B cell (primary cell): ENCODE data around the gene CNST. TPM values are rescaled to one million over a fixed set of nuclear protein-coding genes. Genes with fewer than 3 reads are reported as not detected.
"Not testable (repeated sequence)": the region's sequence is repeated elsewhere in the genome, so short reads cannot be mapped to it uniquely, and the experiment has no call there.

Source experiments
- ATAC-seq: fragments of 200-7000 bp; cut with Tn5 transposase; one replicate; pipeline ENCODE4 v1.10.0; 2021; ENCODE audit warnings: low read depth, mild to moderate bottlenecking, moderate number of reproducible peaks, moderate library complexity
- CTCF ChIA-PET: fragments of 350-600 bp; sonication (Branson Sonifier 250); formaldehyde crosslinking; loops from one replicate; lab custom pipeline; 2021; ENCODE audit warnings: antibody characterized with exemption, inconsistent platforms; lab: Charles Lee
- POLR2A ChIA-PET: fragments of 350-600 bp; sonication (Branson Sonifier 250); formaldehyde crosslinking; loops from one replicate; lab custom pipeline; 2021; ENCODE audit warnings: antibody characterized with exemption; lab: Charles Lee
- DNase-seq: peaks from one replicate; pipeline ENCODE4 v3.0.0; 2013
- H2AFZ ChIP-seq: 2 replicates; pipeline ENCODE4 v1.6.1; 2012; ENCODE audit warnings: mild to moderate bottlenecking, low read depth, low read length; ENCODE audit not compliant: insufficient read depth, poor library complexity, severe bottlenecking
- H3K27ac ChIP-seq, 2 donors: 1 replicate in 1 of 2; 2 replicates in 1 of 2; pipeline ENCODE4 v1.5.1; 2012 to 2013; ENCODE audit warnings: low read length in 2 of 2, mild to moderate bottlenecking in 2 of 2, moderate library complexity in 1 of 2
- H3K27me3 ChIP-seq, 4 experiments: fragments of 200-600 bp in 1 of 4; sonication (generic) in 1 of 4; replicated peaks in 1 of 4; 1 replicate in 2 of 4; 2 replicates in 2 of 4; pipeline versions ENCODE4 v1.6.1 to v1.7.0; 2013 to 2016; ENCODE audit warnings: low read length in 3 of 4, mild to moderate bottlenecking in 2 of 4, mixed read lengths in 1 of 4, moderate library complexity in 1 of 4; ENCODE audit not compliant: insufficient read depth in 4 of 4, control insufficient read depth in 3 of 4; ENCODE audit errors: control extremely low read depth in 1 of 4
- H3K36me3 ChIP-seq, 2 experiments: replicated peaks in 1 of 2; 1 replicate in 1 of 2; 2 replicates in 1 of 2; pipeline versions ENCODE4 v1.6.1 to v1.7.1; 2013; ENCODE audit warnings: low read length in 1 of 2; ENCODE audit not compliant: insufficient read depth in 2 of 2, control insufficient read depth in 1 of 2; ENCODE audit errors: control extremely low read depth in 1 of 2, extremely low read depth in 1 of 2
- H3K4me1 ChIP-seq, 2 donors: fragments of 200-600 bp in 1 of 2; sonication (generic) in 1 of 2; 1 replicate in 1 of 2; 2 replicates in 1 of 2; pipeline versions ENCODE4 v1.5.1 to v1.6.1; 2013 to 2017; ENCODE audit warnings: low read length in 2 of 2; ENCODE audit not compliant: control insufficient read depth in 2 of 2, insufficient read depth in 2 of 2
- H3K4me2 ChIP-seq: replicated peaks from 2 replicates; pipeline ENCODE3; 2012; ENCODE audit warnings: mild to moderate bottlenecking, low read depth, low read length; ENCODE audit not compliant: poor library complexity, severe bottlenecking
- H3K4me3 ChIP-seq, 5 experiments: fragments of 200-600 bp in 1 of 5; sonication (generic) in 1 of 5; 1 replicate in 3 of 5; 2 replicates in 2 of 5; pipeline versions ENCODE4 v1.5.1 to v1.7.0; 2011 to 2016; ENCODE audit warnings: low read length in 4 of 5, mild to moderate bottlenecking in 4 of 5, low read depth in 2 of 5, control low read depth in 1 of 5, moderate library complexity in 1 of 5; ENCODE audit not compliant: insufficient read depth in 1 of 5; ENCODE audit errors: control extremely low read depth in 1 of 5, extremely low read depth in 1 of 5
- H3K79me2 ChIP-seq: fragments of 200-600 bp; sonication (generic); one replicate; pipeline ENCODE4 v1.6.0; 2016; ENCODE audit warnings: low read length; ENCODE audit not compliant: control insufficient read depth, insufficient read depth
- H3K9ac ChIP-seq: fragments of 200-600 bp; sonication (generic); 2 replicates; pipeline ENCODE4 v1.6.1; 2017; ENCODE audit warnings: mild to moderate bottlenecking, low read length, moderate library complexity
- H3K9me3 ChIP-seq, 3 donors: one replicate each; pipeline versions ENCODE4 v1.6.1 to v1.7.1; 2013; ENCODE audit warnings: low read length in 2 of 3; ENCODE audit not compliant: control insufficient read depth in 2 of 3, insufficient read depth in 1 of 3; ENCODE audit errors: control extremely low read depth in 1 of 3
- H4K20me1 ChIP-seq: 2 replicates; pipeline ENCODE4 v1.6.0; 2012; ENCODE audit warnings: mild to moderate bottlenecking, low read length; ENCODE audit not compliant: insufficient read depth, control insufficient read depth, poor library complexity, severe bottlenecking
- H3K27ac Mint-ChIP-seq: one replicate; pipeline ENCODE4 v1.8.0; 2021; ENCODE audit warnings: mixed read lengths
- H3K27me3 Mint-ChIP-seq: one replicate; pipeline ENCODE4 v1.8.0; 2021; ENCODE audit warnings: mixed read lengths
- H3K4me1 Mint-ChIP-seq: one replicate; pipeline ENCODE4 v1.8.0; 2021; ENCODE audit warnings: mixed read lengths
- H3K4me3 Mint-ChIP-seq: one replicate; pipeline ENCODE4 v1.8.0; 2021; ENCODE audit warnings: mixed read lengths
- H3K9me3 Mint-ChIP-seq: one replicate; pipeline ENCODE4 v1.8.0; 2022; ENCODE audit warnings: mixed read lengths; ENCODE audit not compliant: insufficient read depth
- EZH2 ChIP-seq: IDR thresholded peaks from 2 replicates; pipeline ENCODE4 v1.6.1; 2012; ENCODE audit warnings: borderline replicate concordance, low read depth, mild to moderate bottlenecking, moderate library complexity, low read length; ENCODE audit not compliant: insufficient read depth, poor library complexity, severe bottlenecking
- WGBS: methylation state at CpG from one replicate; pipeline ENCODE4 v1.1.5; 2013; ENCODE audit warnings: missing lambda C conversion rate; ENCODE audit not compliant: insufficient coverage; 5-methylcytosine and 5-hydroxymethylcytosine counted together
- intact Hi-C: fragments of 100-400 bp; cut with micrococcal nuclease; formaldehyde crosslinking; loops from one replicate; pipeline ENCODE4 v1.10.0; 2022
- polyA plus RNA-seq: library from polyadenylated mRNA; depleted of rRNA; stranded (reverse); fragments of >200 nt; gene quantifications from 2 replicates; pipeline ENCODE4 v1.2.3, GENCODE V29; 2012
- total RNA-seq, 2 donors: library from RNA; stranded (reverse); fragments of 120-200 nt in 1 of 2; gene quantifications; 1 replicate in 1 of 2; 2 replicates in 1 of 2; pipeline versions ENCODE4 v1.2.3 to v1.2.4, GENCODE V29; 2013 to 2022
- TF ChIP-seq, protein P1 (sequence below): fragments of 200-600 bp; IDR thresholded peaks from one replicate; pipeline ENCODE4 v1.8.0; 2022; ENCODE audit warnings: antibody characterized with exemption, mild to moderate bottlenecking

CNST gene
- total and polyA plus RNA-seq, 2 donors (not counting 1 experiment from before 2014, with no cell fraction given) = 26.9 to 54.0 TPM

DNA sequence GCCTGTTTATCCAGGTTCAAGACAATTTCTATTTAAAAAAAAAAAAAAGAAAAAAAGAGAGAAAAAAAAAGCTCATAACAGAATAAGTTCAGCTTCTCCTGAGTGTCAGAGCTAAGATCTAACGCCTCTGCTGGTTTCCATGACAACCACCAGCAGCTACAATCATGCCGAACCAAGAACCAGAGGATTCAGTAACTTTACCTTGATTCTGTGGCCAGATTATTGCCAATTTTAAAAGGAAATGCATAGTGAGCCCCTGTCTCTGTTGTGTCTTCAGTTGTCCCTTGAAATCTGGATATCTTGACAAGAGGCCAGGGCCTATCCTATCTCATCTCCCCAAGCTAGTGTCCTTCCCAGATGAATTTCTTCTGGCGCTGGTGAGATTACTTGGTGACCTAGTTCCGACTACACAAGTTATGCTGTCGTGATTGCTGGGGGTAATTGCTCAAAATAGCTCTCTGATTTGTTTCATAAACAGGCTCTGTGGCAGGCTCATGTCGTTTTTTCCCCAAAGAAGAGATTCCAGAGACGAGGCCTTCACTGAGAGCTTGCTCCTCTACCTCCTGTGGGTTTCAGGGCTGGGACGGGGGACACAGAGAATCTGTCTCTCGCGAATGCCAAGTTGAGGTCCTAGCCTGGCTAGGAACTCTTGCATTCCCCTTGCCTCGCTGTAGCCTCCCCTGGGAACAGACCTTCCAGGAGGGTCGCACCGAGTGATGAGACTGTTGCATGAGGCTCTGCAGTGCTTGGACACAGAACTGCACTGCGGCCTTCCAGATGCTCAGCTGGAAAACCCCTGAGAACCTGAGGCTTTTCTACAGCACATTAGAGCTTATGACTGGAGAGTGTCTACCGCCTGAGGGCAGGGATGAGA lies 125.6 kb downstream of the CNST start:
- POLR2A ChIA-PET = interaction anchor here (0.7 kb wide), 1 partner anchor 124 kb away, joined by 3 read pairs; no protein-coding TSS in a partner anchor
- intact Hi-C loops = no loop called here
- Histone ChIP-seq H3K36me3 (no peaks in the 10 kb centered on the region), H3K27ac (no peak overlapping the region), H3K4me1 (peaks cover 6 to 11% of the 10 kb centered on the region in 2 donors), H4K20me1 (no peaks in the 10 kb centered on the region), H3K9ac (no peak overlapping the region), H3K4me2 (no peak overlapping the region), H3K4me3 (no peak overlapping the region), H3K79me2 (no peaks in the 10 kb centered on the region), H3K27me3 (no peaks in the 10 kb centered on the region), H2AFZ (no peak overlapping the region), H3K9me3 (peaks cover 0 to 11% (median 2%) of the 10 kb centered on the region in 3 donors)
- no peak for TF ChIP-seq EZH2
- TF ChIP-seq, protein P1, sequence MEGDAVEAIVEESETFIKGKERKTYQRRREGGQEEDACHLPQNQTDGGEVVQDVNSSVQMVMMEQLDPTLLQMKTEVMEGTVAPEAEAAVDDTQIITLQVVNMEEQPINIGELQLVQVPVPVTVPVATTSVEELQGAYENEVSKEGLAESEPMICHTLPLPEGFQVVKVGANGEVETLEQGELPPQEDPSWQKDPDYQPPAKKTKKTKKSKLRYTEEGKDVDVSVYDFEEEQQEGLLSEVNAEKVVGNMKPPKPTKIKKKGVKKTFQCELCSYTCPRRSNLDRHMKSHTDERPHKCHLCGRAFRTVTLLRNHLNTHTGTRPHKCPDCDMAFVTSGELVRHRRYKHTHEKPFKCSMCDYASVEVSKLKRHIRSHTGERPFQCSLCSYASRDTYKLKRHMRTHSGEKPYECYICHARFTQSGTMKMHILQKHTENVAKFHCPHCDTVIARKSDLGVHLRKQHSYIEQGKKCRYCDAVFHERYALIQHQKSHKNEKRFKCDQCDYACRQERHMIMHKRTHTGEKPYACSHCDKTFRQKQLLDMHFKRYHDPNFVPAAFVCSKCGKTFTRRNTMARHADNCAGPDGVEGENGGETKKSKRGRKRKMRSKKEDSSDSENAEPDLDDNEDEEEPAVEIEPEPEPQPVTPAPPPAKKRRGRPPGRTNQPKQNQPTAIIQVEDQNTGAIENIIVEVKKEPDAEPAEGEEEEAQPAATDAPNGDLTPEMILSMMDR = no peak
- CTCF ChIA-PET = interaction anchor here (0.5 kb wide), 1 partner anchor 8 kb away, joined by 3 read pairs; no protein-coding TSS in a partner anchor
- no peaks in the 10 kb centered on the region for H3K27me3 Mint-ChIP-seq
- peaks cover 8% of the 10 kb centered on the region for H3K4me1 Mint-ChIP-seq
- ATAC-seq = no peak
- DNase-seq = no peak
- H3K4me3 Mint-ChIP-seq = no peak overlapping the region
- peaks cover 2% of the 10 kb centered on the region for H3K9me3 Mint-ChIP-seq
- no peak overlapping the region for H3K27ac Mint-ChIP-seq
- 81% methylated on average over 11 of the region's 15 CpGs for WGBS

DNA sequence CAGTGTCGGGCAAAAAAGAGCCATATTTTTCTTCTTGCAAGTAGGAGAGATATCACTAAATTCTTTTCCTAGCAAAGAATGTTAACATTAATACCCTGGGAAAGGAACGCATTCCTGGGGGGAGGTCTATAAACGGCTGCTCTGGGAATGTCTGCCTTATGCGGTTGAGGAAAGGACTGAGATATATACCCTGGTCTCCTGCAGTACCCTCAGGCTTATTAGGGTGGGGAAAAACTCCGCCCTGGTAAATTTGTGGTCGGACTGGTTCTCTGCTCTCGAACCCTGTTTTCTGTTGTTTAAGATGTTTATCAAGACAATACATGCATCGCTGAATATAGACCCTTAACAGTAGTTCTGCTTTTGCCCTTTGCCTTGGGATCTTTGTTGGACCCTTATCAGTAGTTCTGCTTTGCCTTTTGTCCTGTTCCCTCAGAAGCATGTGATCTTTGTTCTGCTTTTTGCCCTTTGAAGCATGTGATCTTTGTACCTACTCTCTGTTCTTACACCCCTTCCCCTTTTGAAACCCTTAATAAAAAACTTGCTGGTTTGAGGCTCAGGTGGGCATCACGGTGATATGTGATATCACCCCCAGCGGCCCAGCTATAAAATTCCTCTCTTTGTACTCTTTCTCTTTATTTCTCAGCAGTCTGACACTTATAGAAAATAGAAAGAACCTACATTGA lies 128.1 kb downstream of the CNST start:
- CTCF ChIA-PET, H3K27ac Mint-ChIP-seq, H3K36me3 ChIP-seq, H4K20me1 ChIP-seq, H3K27me3 Mint-ChIP-seq, H3K79me2 ChIP-seq, intact Hi-C loops, H3K4me3 Mint-ChIP-seq, H3K27ac ChIP-seq, POLR2A ChIA-PET, H3K4me2 ChIP-seq, DNase-seq, H2AFZ ChIP-seq, H3K9ac ChIP-seq, H3K4me3 ChIP-seq, H3K27me3 ChIP-seq, H3K9me3 Mint-ChIP-seq, ATAC-seq: not testable (repeated sequence)
- Histone ChIP-seq H3K9me3 (peaks cover 0 to 11% (median 2%) of the 10 kb centered on the region in 3 donors), H3K4me1 (peaks cover 9 to 18% of the 10 kb centered on the region in 2 donors)
- 55% methylated on average over 2 of the region's 10 CpGs for WGBS
- peaks cover 12% of the 10 kb centered on the region for H3K4me1 Mint-ChIP-seq
